IMR-90 (cell line): ENCODE measurements around the gene F11. TPM values are rescaled to one million over a fixed set of nuclear protein-coding genes. Genes with fewer than 3 reads are reported as not detected.

Experiments used
- ATAC-seq: fragments of 200-7000 bp; cut with Tn5 transposase; 2 replicates; pipeline ENCODE4 v1.9.1; 2020; ENCODE audit warnings: low read depth, mild to moderate bottlenecking, moderate library complexity
- BruUV-seq: library from RNA; stranded (reverse); fragments of 400-500 nt; replicated peaks from 2 replicates; lab custom pipeline; 2021; lab: Mats Ljungman, UMichigan
- CTCF ChIA-PET: fragments of 300-600 bp; formaldehyde crosslinking; extraction: SDS; loops from one replicate; lab custom pipeline; 2021; ENCODE audit warnings: antibody characterized with exemption; lab: Yijun Ruan, JAX
- POLR2A ChIA-PET: fragments of 300-600 bp; sonication (Branson Sonifier 250); formaldehyde crosslinking; loops from one replicate; lab custom pipeline; 2022; ENCODE audit warnings: antibody characterized with exemption; ENCODE audit not compliant: unreplicated experiment; lab: Charles Lee
- DNase-seq: peaks from one replicate; pipeline ENCODE4 v3.0.0; 2013
- H2AFZ ChIP-seq: replicated peaks from 2 replicates; pipeline ENCODE3; 2013; ENCODE audit warnings: low read length, mild to moderate bottlenecking; ENCODE audit not compliant: poor library complexity
- H2AK5ac ChIP-seq: 2 replicates; pipeline ENCODE4 v1.6.1; 2013; ENCODE audit warnings: low read depth, low read length, inconsistent platforms
- H2AK9ac ChIP-seq: replicated peaks from 2 replicates; pipeline ENCODE3; 2013; ENCODE audit warnings: mild to moderate bottlenecking, low read depth, low read length, moderate library complexity; ENCODE audit not compliant: poor library complexity
- H2BK120ac ChIP-seq: 2 replicates; pipeline ENCODE4 v1.6.1; 2013; ENCODE audit warnings: low read depth, low read length, inconsistent platforms
- H2BK15ac ChIP-seq: 3 replicates; pipeline ENCODE4 v1.6.1; 2013; ENCODE audit warnings: low read depth, low read length, inconsistent platforms
- H2BK20ac ChIP-seq: 2 replicates; pipeline ENCODE4 v1.6.1; 2013; ENCODE audit warnings: low read depth, mild to moderate bottlenecking, inconsistent platforms, low read length, moderate library complexity
- H2BK5ac ChIP-seq: 2 replicates; pipeline ENCODE4 v1.6.1; 2013; ENCODE audit warnings: mild to moderate bottlenecking, low read depth, low read length, inconsistent platforms; ENCODE audit not compliant: poor library complexity, severe bottlenecking
- H3K14ac ChIP-seq: replicated peaks from 2 replicates; pipeline ENCODE4 v1.6.1; 2013; ENCODE audit warnings: low read depth, low read length, inconsistent platforms
- H3K18ac ChIP-seq: 2 replicates; pipeline ENCODE4 v1.6.1; 2013; ENCODE audit warnings: low read depth, low read length, control low read depth
- H3K23ac ChIP-seq: 2 replicates; pipeline ENCODE4 v1.6.1; 2013; ENCODE audit warnings: low read depth, low read length, inconsistent platforms
- H3K27ac ChIP-seq: 2 replicates; pipeline ENCODE4 v1.5.1; 2013; ENCODE audit warnings: mild to moderate bottlenecking, control low read depth, low read length; ENCODE audit not compliant: insufficient read depth
- H3K27me3 ChIP-seq: 2 replicates; pipeline ENCODE4 v1.6.1; 2013; ENCODE audit warnings: low read length; ENCODE audit not compliant: control insufficient read depth, insufficient read depth
- H3K36me3 ChIP-seq: 2 replicates; pipeline ENCODE4 v1.6.1; 2013; ENCODE audit warnings: low read length, mixed read lengths; ENCODE audit not compliant: control insufficient read depth, insufficient read depth
- H3K4ac ChIP-seq: 2 replicates; pipeline ENCODE4 v1.6.1; 2013; ENCODE audit warnings: low read depth, low read length, inconsistent platforms
- H3K4me1 ChIP-seq: 2 replicates; pipeline ENCODE4 v1.6.1; 2013; ENCODE audit warnings: low read length, mixed read lengths; ENCODE audit not compliant: control insufficient read depth, insufficient read depth
- H3K4me2 ChIP-seq: 2 replicates; pipeline ENCODE4 v1.6.1; 2013; ENCODE audit warnings: low read depth, mild to moderate bottlenecking, control low read depth, low read length, moderate library complexity
- H3K4me3 ChIP-seq: 2 replicates; pipeline ENCODE4 v1.5.1; 2013; ENCODE audit warnings: low read depth, mild to moderate bottlenecking, control low read depth, low read length, moderate library complexity; ENCODE audit not compliant: insufficient read depth
- H3K56ac ChIP-seq: 2 replicates; pipeline ENCODE4 v1.6.1; 2013; ENCODE audit warnings: low read length, inconsistent platforms; ENCODE audit not compliant: insufficient read depth; ENCODE audit errors: extremely low read depth
- H3K79me1 ChIP-seq, 2 experiments: 2 replicates each; pipeline ENCODE4 v1.6.1; 2013; ENCODE audit warnings: low read length in 2 of 2, inconsistent platforms in 1 of 2, low read depth in 1 of 2
- H3K9ac ChIP-seq: 2 replicates; pipeline ENCODE4 v1.6.1; 2013; ENCODE audit warnings: low read depth, low read length, control low read depth
- H3K9me1 ChIP-seq: 2 replicates; pipeline ENCODE4 v1.6.1; 2013; ENCODE audit warnings: low read length, inconsistent platforms; ENCODE audit not compliant: insufficient read depth
- H3K9me3 ChIP-seq: 2 replicates; pipeline ENCODE4 v1.6.1; 2013; ENCODE audit warnings: low read length; ENCODE audit not compliant: control insufficient read depth, insufficient read depth
- H4K20me1 ChIP-seq: 2 replicates; pipeline ENCODE4 v1.6.1; 2013; ENCODE audit warnings: low read length, inconsistent platforms; ENCODE audit not compliant: insufficient read depth
- H4K5ac ChIP-seq: 2 replicates; pipeline ENCODE4 v1.6.1; 2013; ENCODE audit warnings: mild to moderate bottlenecking, low read depth, low read length, control low read depth
- H4K8ac ChIP-seq, 2 experiments: 2 replicates each; pipeline ENCODE4 v1.6.1; 2013; ENCODE audit warnings: low read depth in 2 of 2, low read length in 2 of 2, control low read depth in 1 of 2, inconsistent platforms in 1 of 2
- H4K91ac ChIP-seq: 2 replicates; pipeline ENCODE4 v1.6.1; 2013; ENCODE audit warnings: low read depth, low read length, inconsistent platforms; ENCODE audit not compliant: insufficient read depth
- BHLHE40 ChIP-seq: fragments of 150-350 bp; IDR thresholded peaks from 2 replicates; pipeline ENCODE4 v1.6.1; 2016; ENCODE audit warnings: mild to moderate bottlenecking, low read depth, low read length
- FOS ChIP-seq: fragments of 150-350 bp; IDR thresholded peaks from 2 replicates; pipeline ENCODE4 v1.6.1; 2016; ENCODE audit warnings: low read depth, low read length
- MAFK ChIP-seq: IDR thresholded peaks from 2 replicates; pipeline ENCODE4 v1.6.1; 2012; ENCODE audit warnings: low read depth, low read length, improper control_type of control experiment
- MAZ ChIP-seq: IDR thresholded peaks from 2 replicates; pipeline ENCODE4 v1.6.1; 2012; ENCODE audit warnings: low read depth, mild to moderate bottlenecking, low read length, improper control_type of control experiment, moderate library complexity, borderline replicate concordance
- RAD21 ChIP-seq: IDR thresholded peaks from 2 replicates; pipeline ENCODE4 v1.6.1; 2012; ENCODE audit warnings: low read length, improper control_type of control experiment
- SMC3 ChIP-seq: fragments of 150-350 bp; IDR thresholded peaks from 2 replicates; pipeline ENCODE4 v1.6.1; 2016; ENCODE audit warnings: low read depth, mild to moderate bottlenecking, antibody characterized with exemption, low read length, moderate library complexity
- WGBS, 2 experiments: methylation state at CpG; one replicate each; pipeline versions ENCODE4 v1.1.5 to v1.1.7; 2013; ENCODE audit warnings: missing lambda C conversion rate in 2 of 2; ENCODE audit not compliant: insufficient read length in 1 of 2; ENCODE audit errors: extremely low coverage in 2 of 2; 5-methylcytosine and 5-hydroxymethylcytosine counted together
- dilution Hi-C: fragments of 300-500 bp; cut with HindIII; formaldehyde crosslinking; loops from one replicate; pipeline ENCODE4 v1.14.3; 2018; ENCODE audit warnings: low sequenced_read_pairs; ENCODE audit not compliant: unreplicated experiment
- in situ Hi-C: fragments of 300-500 bp; cut with MboI; formaldehyde crosslinking; loops from 3 replicates; pipeline ENCODE4 v1.14.3; 2019; ENCODE audit warnings: low sequenced_read_pairs, inconsistent platforms, mixed read lengths
- intact Hi-C: fragments of 100-400 bp; cut with micrococcal nuclease; formaldehyde crosslinking; loops from 2 replicates; pipeline ENCODE4 v1.10.0; 2022
- polyA plus RNA-seq, 3 experiments: library from polyadenylated mRNA; depleted of rRNA; stranded (reverse); fragments of >200 nt; gene quantifications; 2 replicates each; pipeline ENCODE4 v1.2.3, GENCODE V29; 2012; ENCODE audit warnings: low replicate concordance in 1 of 3
- total RNA-seq: library from RNA; depleted of rRNA; stranded (reverse); fragments of >200 nt; gene quantifications from 2 replicates; pipeline ENCODE4 v1.2.3, GENCODE V29; 2012
- TF ChIP-seq, protein P1 (sequence below): conservative IDR thresholded peaks from 2 replicates; pipeline ENCODE4 v1.5.1; 2012; ENCODE audit warnings: mild to moderate bottlenecking, low read depth, low read length, improper control_type of control experiment

F11 gene
- total and polyA plus RNA-seq, 2 of the 4 experiments (the other 2 are of a cell fraction), result not detected

DNA sequence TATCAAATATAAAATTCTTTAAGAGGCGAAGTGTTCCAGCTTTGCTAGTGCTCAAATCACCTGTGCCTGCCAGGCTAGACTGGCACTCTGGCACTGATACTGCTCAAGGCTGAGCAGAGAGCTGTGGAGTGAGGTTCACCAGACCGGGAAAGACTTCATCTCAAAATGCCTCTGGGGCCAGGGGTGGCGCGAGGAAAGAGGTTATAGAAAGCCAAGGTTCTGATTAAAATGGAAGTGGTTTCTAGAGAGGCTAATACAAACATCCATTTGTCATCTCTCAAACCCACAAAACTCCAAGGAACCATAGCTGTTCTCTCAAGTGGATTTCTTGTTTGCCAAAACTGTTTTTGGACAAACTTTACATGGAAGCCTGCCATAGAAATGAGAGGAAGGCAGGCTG is 41.5 kb downstream of the F11 start:
- Histone ChIP-seq H2AK9ac (no peak overlapping the region), H3K27me3 (peaks cover 8% of the 10 kb centered on the region), H2BK5ac (no peak overlapping the region), H2BK120ac (no peak overlapping the region), H3K36me3 (no peaks in the 10 kb centered on the region), H3K27ac (no peak overlapping the region), H3K79me1 (no peaks in the 10 kb centered on the region), H4K8ac (no peak overlapping the region), H3K4me2 (no peak overlapping the region), H3K56ac (no peak overlapping the region), H3K18ac (no peak overlapping the region), H3K23ac (no peak overlapping the region), H3K4me1 (no peaks in the 10 kb centered on the region), H2BK15ac (no peak overlapping the region), H3K4ac (no peak overlapping the region), H2BK20ac (no peak overlapping the region), H4K5ac (no peak overlapping the region), H3K9ac (no peak overlapping the region), H4K91ac (no peak overlapping the region), H3K4me3 (no peak overlapping the region), H3K9me1 (no peaks in the 10 kb centered on the region), H4K20me1 (no peaks in the 10 kb centered on the region), H3K14ac (no peak overlapping the region), H3K9me3 (no peaks in the 10 kb centered on the region), H2AK5ac (no peak overlapping the region), H2AFZ (no peak overlapping the region)
- no TSS peak for BruUV-seq
- in situ Hi-C loops (no loop called here), intact Hi-C loops (no loop called here), dilution Hi-C loops (no loop called here)
- WGBS, 2 experiments, result no CpG with 5 or more reads among the region's 4 CpGs
- DNase-seq (no peak), ATAC-seq (no peak)
- POLR2A ChIA-PET, result no interaction called here
- no peak for TF ChIP-seq SMC3
- TF ChIP-seq RAD21, result no peak
- no peak for TF ChIP-seq BHLHE40
- no peak for TF ChIP-seq MAFK
- TF ChIP-seq MAZ, result no peak
- TF ChIP-seq, protein P1, sequence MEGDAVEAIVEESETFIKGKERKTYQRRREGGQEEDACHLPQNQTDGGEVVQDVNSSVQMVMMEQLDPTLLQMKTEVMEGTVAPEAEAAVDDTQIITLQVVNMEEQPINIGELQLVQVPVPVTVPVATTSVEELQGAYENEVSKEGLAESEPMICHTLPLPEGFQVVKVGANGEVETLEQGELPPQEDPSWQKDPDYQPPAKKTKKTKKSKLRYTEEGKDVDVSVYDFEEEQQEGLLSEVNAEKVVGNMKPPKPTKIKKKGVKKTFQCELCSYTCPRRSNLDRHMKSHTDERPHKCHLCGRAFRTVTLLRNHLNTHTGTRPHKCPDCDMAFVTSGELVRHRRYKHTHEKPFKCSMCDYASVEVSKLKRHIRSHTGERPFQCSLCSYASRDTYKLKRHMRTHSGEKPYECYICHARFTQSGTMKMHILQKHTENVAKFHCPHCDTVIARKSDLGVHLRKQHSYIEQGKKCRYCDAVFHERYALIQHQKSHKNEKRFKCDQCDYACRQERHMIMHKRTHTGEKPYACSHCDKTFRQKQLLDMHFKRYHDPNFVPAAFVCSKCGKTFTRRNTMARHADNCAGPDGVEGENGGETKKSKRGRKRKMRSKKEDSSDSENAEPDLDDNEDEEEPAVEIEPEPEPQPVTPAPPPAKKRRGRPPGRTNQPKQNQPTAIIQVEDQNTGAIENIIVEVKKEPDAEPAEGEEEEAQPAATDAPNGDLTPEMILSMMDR, result no peak
- TF ChIP-seq FOS, result no peak
- CTCF ChIA-PET, result no interaction called here
